ENCODE results near the gene ZC3H4.
"Not testable (repeated sequence)": the region's sequence is repeated elsewhere in the genome, so short reads cannot be mapped to it uniquely, and the experiment has no call there.

Gene ZC3H4

GRCh38 chr19:47084879-47085439, 28.6 kb downstream of the ZC3H4 start:
- no peak for DNase-seq (ENCODE audit: low read depth)

- DNase-seq (ENCODE audit: low read depth): no peak
Observed at GRCh38 chr19:47082493-47082892, 31.1 kb downstream of the ZC3H4 start.

GRCh38 chr19:47081095-47081494, 32.5 kb downstream of the ZC3H4 start:
- no peak for DNase-seq (ENCODE audit: low read depth)

- not testable (repeated sequence) for DNase-seq (ENCODE audit: low read depth)
Observed at GRCh38 chr19:47078351-47078750, 35.2 kb downstream of the ZC3H4 start.

GRCh38 chr19:47075941-47076340, 37.6 kb downstream of the ZC3H4 start:
- DNase-seq (ENCODE audit: low read depth): no peak

GRCh38 chr19:47075179-47075810, 38.3 kb downstream of the ZC3H4 start:
- no peak for DNase-seq (ENCODE audit: low read depth)

- no peak for DNase-seq (ENCODE audit: low read depth)
Observed at GRCh38 chr19:47074621-47075020, 39.0 kb downstream of the ZC3H4 start.

- no peak for DNase-seq (ENCODE audit: low read depth)
Observed at GRCh38 chr19:47073574-47073973, 40.0 kb downstream of the ZC3H4 start.

GRCh38 chr19:47072323-47072722, 41.3 kb downstream of the ZC3H4 start:
- no peak for DNase-seq (ENCODE audit: low read depth)

GRCh38 chr19:47071731-47072130, 41.8 kb downstream of the ZC3H4 start:
- DNase-seq (ENCODE audit: low read depth): no peak

GRCh38 chr19:47070756-47071155, 42.8 kb downstream of the ZC3H4 start:
- DNase-seq (ENCODE audit: low read depth): no peak

GRCh38 chr19:47069795-47070194, 43.8 kb downstream of the ZC3H4 start:
- no peak for DNase-seq (ENCODE audit: low read depth)

GRCh38 chr19:47068876-47069406, 44.6 kb downstream of the ZC3H4 start:
- no peak for DNase-seq (ENCODE audit: low read depth)

GRCh38 chr19:47068246-47068645, 45.3 kb downstream of the ZC3H4 start:
- no peak for DNase-seq (ENCODE audit: low read depth)

GRCh38 chr19:47067215-47067847, 46.2 kb downstream of the ZC3H4 start:
- DNase-seq (ENCODE audit: low read depth): no peak

GRCh38 chr19:47066376-47067214, 47.0 kb downstream of the ZC3H4 start:
- DNase-seq (ENCODE audit: low read depth): no peak

- no peak for DNase-seq (ENCODE audit: low read depth)
Observed at GRCh38 chr19:47065242-47065641, 48.3 kb downstream of the ZC3H4 start.

- no peak for DNase-seq (ENCODE audit: low read depth)
Observed at GRCh38 chr19:47063874-47064273, 49.7 kb downstream of the ZC3H4 start.

- DNase-seq (ENCODE audit: low read depth): no peak
Observed at GRCh38 chr19:47058621-47059022, 55.0 kb downstream of the ZC3H4 start.

- DNase-seq (ENCODE audit: low read depth): no peak
Observed at GRCh38 chr19:47057328-47057727, 56.2 kb downstream of the ZC3H4 start.

- no peak for DNase-seq (ENCODE audit: low read depth)
Observed at GRCh38 chr19:47056411-47056810, 57.2 kb downstream of the ZC3H4 start.

GRCh38 chr19:47050562-47050961, 63.0 kb downstream of the ZC3H4 start:
- not testable (repeated sequence) for DNase-seq (ENCODE audit: low read depth)

- no peak for DNase-seq (ENCODE audit: low read depth)
Observed at GRCh38 chr19:47049307-47049700, 64.3 kb downstream of the ZC3H4 start.
